Upper lobe of left lung (tissue), 4 donors: ENCODE results near the gene IST1.

ENCODE experiments used
- EP300 ChIP-seq, 4 donors: sonication (generic); formaldehyde crosslinking; IDR thresholded peaks; one replicate each; pipeline ENCODE4 v1.5.1; 2017; ENCODE audit warnings: antibody characterized with exemption in 4 of 4, control low read depth in 2 of 4
- POLR2A ChIP-seq, 4 donors: fragments of 450-650 bp; IDR thresholded peaks; one replicate each; pipeline ENCODE4 v1.5.1; 2016 to 2017; ENCODE audit warnings: antibody characterized with exemption in 4 of 4, mild to moderate bottlenecking in 2 of 4
- POLR2AphosphoS5 ChIP-seq, 2 donors: sonication (generic); formaldehyde crosslinking; IDR thresholded peaks; one replicate each; pipeline ENCODE4 v1.5.1; 2017; ENCODE audit warnings: antibody characterized with exemption in 2 of 2
- TF ChIP-seq, protein P1 (sequence below), 6 experiments: fragments of 450-650 bp in 4 of 6; fragments of 200-600 bp in 2 of 6; sonication (generic) in 2 of 6; IDR thresholded peaks; one replicate each; pipeline ENCODE4 v1.5.1; 2016 to 2019; ENCODE audit warnings: antibody characterized with exemption in 6 of 6

DNA sequence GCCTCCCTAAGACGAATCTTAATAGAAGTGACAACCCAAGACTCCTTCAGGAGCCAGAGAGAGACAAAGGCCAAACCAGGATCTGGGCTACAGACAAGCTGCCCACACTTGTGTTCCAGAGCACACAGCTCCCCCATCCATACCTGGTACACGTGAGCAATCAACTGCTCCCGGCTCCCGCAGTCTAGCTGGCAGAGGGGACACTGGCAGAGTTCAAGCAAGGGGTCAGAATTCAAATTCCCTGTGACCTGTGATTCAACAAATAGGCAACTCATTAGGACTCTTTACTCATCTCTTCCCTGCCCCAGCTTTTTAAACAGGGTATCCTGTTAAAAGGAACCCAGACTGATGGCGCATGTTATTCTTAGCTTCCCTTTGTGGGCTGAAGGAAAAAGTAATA is 31.3 kb upstream of the IST1 start:
- TF ChIP-seq POLR2A (IDR thresholded peaks at IDR 0.05) (no peak), POLR2AphosphoS5 (IDR thresholded peaks at IDR 0.05) (no peak), EP300 (IDR thresholded peaks at IDR 0.05) (no peak)
- TF ChIP-seq, protein P1, sequence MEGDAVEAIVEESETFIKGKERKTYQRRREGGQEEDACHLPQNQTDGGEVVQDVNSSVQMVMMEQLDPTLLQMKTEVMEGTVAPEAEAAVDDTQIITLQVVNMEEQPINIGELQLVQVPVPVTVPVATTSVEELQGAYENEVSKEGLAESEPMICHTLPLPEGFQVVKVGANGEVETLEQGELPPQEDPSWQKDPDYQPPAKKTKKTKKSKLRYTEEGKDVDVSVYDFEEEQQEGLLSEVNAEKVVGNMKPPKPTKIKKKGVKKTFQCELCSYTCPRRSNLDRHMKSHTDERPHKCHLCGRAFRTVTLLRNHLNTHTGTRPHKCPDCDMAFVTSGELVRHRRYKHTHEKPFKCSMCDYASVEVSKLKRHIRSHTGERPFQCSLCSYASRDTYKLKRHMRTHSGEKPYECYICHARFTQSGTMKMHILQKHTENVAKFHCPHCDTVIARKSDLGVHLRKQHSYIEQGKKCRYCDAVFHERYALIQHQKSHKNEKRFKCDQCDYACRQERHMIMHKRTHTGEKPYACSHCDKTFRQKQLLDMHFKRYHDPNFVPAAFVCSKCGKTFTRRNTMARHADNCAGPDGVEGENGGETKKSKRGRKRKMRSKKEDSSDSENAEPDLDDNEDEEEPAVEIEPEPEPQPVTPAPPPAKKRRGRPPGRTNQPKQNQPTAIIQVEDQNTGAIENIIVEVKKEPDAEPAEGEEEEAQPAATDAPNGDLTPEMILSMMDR (IDR thresholded peaks at IDR 0.05): no peak
